ENCODE data around the gene FRY. TPM values are rescaled to one million over a fixed set of nuclear protein-coding genes. Genes with fewer than 3 reads are reported as not detected.

Gene FRY
- total RNA-seq, 1 experiment from 2014 or later, result 4.7 TPM

- no TSS peak for BruUV-seq (replicated peaks)
- intact Hi-C loops (cut with micrococcal nuclease; ENCODE audit: unreplicated experiment), result no loop called here
- TF ChIP-seq CTCF (conservative IDR thresholded peaks at IDR 0.05), result no peak
- no peak for TF ChIP-seq EZH2 (IDR thresholded peaks at IDR 0.05; ENCODE audit: low read depth)
- Histone ChIP-seq H3K79me2 (ENCODE audit: low read depth) (no peaks in the 10 kb centered on the region), H3K36me3 (ENCODE audit: low read depth) (no peaks in the 10 kb centered on the region), H3K4me1 (replicated peaks; ENCODE audit: insufficient read depth) (peaks cover 18% of the 10 kb centered on the region), H3K9me2 (ENCODE audit: insufficient read depth) (no peaks in the 10 kb centered on the region), H3K9me3 (ENCODE audit: insufficient read depth, low read depth) (no peaks in the 10 kb centered on the region), H3K27ac (no peak overlapping the region), H3K27me3 (ENCODE audit: insufficient read depth, low read depth) (no peaks in the 10 kb centered on the region), H3K4me2 (no peak overlapping the region), H2AFZ (no peak overlapping the region), H4K20me1 (ENCODE audit: insufficient read depth) (no peaks in the 10 kb centered on the region), H3F3A (ENCODE audit: insufficient read depth, low read depth) (peaks cover 10% of the 10 kb centered on the region), H3K4me3 (no peak overlapping the region)
- POLR2A ChIA-PET (ENCODE audit: unreplicated experiment), result no interaction called here
- DNase-seq, result no peak
- CTCF ChIA-PET, result no interaction called here
Measured at GRCh38 chr13:32037471-32037870, 5.9 kb downstream of the FRY start.

- no peak overlapping the region for H3K4me2 ChIP-seq
- H3K4me1 ChIP-seq (replicated peaks; ENCODE audit: insufficient read depth), result peaks cover 11% of the 10 kb centered on the region
- no peak for TF ChIP-seq CTCF (conservative IDR thresholded peaks at IDR 0.05)
- TF ChIP-seq EZH2 (IDR thresholded peaks at IDR 0.05; ENCODE audit: low read depth), result no peak
- no TSS peak for BruUV-seq (replicated peaks)
- DNase-seq, result no peak
- ChIA-PET CTCF (no interaction called here), POLR2A (ENCODE audit: unreplicated experiment) (no interaction called here)
- no peaks in the 10 kb centered on the region for H3K27me3 ChIP-seq (ENCODE audit: insufficient read depth, low read depth)
- H3K27ac ChIP-seq, result no peak overlapping the region
- no peaks in the 10 kb centered on the region for H3K36me3 ChIP-seq (ENCODE audit: low read depth)
- no peaks in the 10 kb centered on the region for H3K79me2 ChIP-seq (ENCODE audit: low read depth)
- H3F3A ChIP-seq (ENCODE audit: insufficient read depth, low read depth), result peaks cover 7% of the 10 kb centered on the region; the same call in 1 of the 2 replicates
- no peak overlapping the region for H3K4me3 ChIP-seq
- intact Hi-C loops (cut with micrococcal nuclease; ENCODE audit: unreplicated experiment), result no loop called here
- no peaks in the 10 kb centered on the region for H3K9me2 ChIP-seq (ENCODE audit: insufficient read depth)
- no peak overlapping the region for H2AFZ ChIP-seq
- H4K20me1 ChIP-seq (ENCODE audit: insufficient read depth), result no peaks in the 10 kb centered on the region
- H3K9me3 ChIP-seq (ENCODE audit: insufficient read depth, low read depth), result no peaks in the 10 kb centered on the region
Measured at GRCh38 chr13:32038343-32038742, 6.8 kb downstream of the FRY start.

GRCh38 chr13:32039056-32039455 is 7.5 kb downstream of the FRY start:
- intact Hi-C loops (cut with micrococcal nuclease; ENCODE audit: unreplicated experiment), result no loop called here
- Histone ChIP-seq H2AFZ (no peak overlapping the region), H3K9me2 (ENCODE audit: insufficient read depth) (no peaks in the 10 kb centered on the region), H3K4me2 (no peak overlapping the region), H3K36me3 (ENCODE audit: low read depth) (no peaks in the 10 kb centered on the region), H3K27ac (no peak overlapping the region), H3K9me3 (ENCODE audit: insufficient read depth, low read depth) (no peaks in the 10 kb centered on the region), H3K4me1 (replicated peaks; ENCODE audit: insufficient read depth) (peaks cover 9% of the 10 kb centered on the region), H4K20me1 (ENCODE audit: insufficient read depth) (no peaks in the 10 kb centered on the region), H3K79me2 (ENCODE audit: low read depth) (no peaks in the 10 kb centered on the region), H3K4me3 (no peak overlapping the region), H3K27me3 (ENCODE audit: insufficient read depth, low read depth) (no peaks in the 10 kb centered on the region), H3F3A (ENCODE audit: insufficient read depth, low read depth) (peaks cover 3% of the 10 kb centered on the region; the same call in 1 of the 2 replicates)
- ChIA-PET CTCF (interaction anchor here (0.6 kb wide), 1 partner anchor 38 kb away, joined by 3 read pairs; no protein-coding TSS in a partner anchor), POLR2A (ENCODE audit: unreplicated experiment) (no interaction called here)
- BruUV-seq (replicated peaks), result no TSS peak
- DNase-seq, result no peak
- no peak for TF ChIP-seq CTCF (conservative IDR thresholded peaks at IDR 0.05)
- no peak for TF ChIP-seq EZH2 (IDR thresholded peaks at IDR 0.05; ENCODE audit: low read depth)

Measured in PC-9 (cell line).